SK-N-SH treated with all-trans-retinoic acid at 6 μM for 48 hours (cell line): ENCODE results near the gene TNIK.

Source experiments
- ARNTL ChIP-seq: fragments of 450-650 bp; formaldehyde crosslinking; IDR thresholded peaks from 2 replicates; pipeline ENCODE4 v1.5.0; 2020; ENCODE audit warnings: low read depth, mild to moderate bottlenecking, moderate library complexity, borderline replicate concordance
- BACH2 ChIP-seq: fragments of 250-450 bp; sonication (Bioruptor Pico); IDR thresholded peaks from 2 replicates; pipeline ENCODE4 v1.9.0; 2021; ENCODE audit warnings: mild to moderate bottlenecking, borderline replicate concordance
- ISL1 ChIP-seq: fragments of 250-450 bp; sonication (Bioruptor Pico); IDR thresholded peaks from 2 replicates; pipeline ENCODE4 v2.1.2; 2022; ENCODE audit warnings: mild to moderate bottlenecking, moderate library complexity
- PPARA ChIP-seq: fragments of 250-450 bp; sonication (Bioruptor Pico); IDR thresholded peaks from 2 replicates; pipeline ENCODE4 v1.5.0; 2020; ENCODE audit warnings: mild to moderate bottlenecking, borderline replicate concordance
- RARB ChIP-seq: fragments of 250-450 bp; sonication (Bioruptor Pico); IDR thresholded peaks from 2 replicates; pipeline ENCODE4 v1.8.0; 2021; ENCODE audit warnings: mild to moderate bottlenecking, moderate library complexity
- SNAI2 ChIP-seq: fragments of 250-450 bp; sonication (Bioruptor Pico); IDR thresholded peaks from 2 replicates; pipeline ENCODE4 v1.5.0; 2020; ENCODE audit warnings: mild to moderate bottlenecking, moderate library complexity
- TCF4 ChIP-seq: fragments of 250-450 bp; sonication (Bioruptor Pico); IDR thresholded peaks from 2 replicates; pipeline ENCODE4 v1.8.0; 2021; ENCODE audit warnings: mild to moderate bottlenecking, moderate library complexity, borderline replicate concordance
- ZC3H10 ChIP-seq: fragments of 250-450 bp; sonication (Bioruptor Pico); IDR thresholded peaks from 2 replicates; pipeline ENCODE4 v1.5.1; 2021; ENCODE audit warnings: mild to moderate bottlenecking, moderate library complexity
- ZFP30 ChIP-seq: fragments of 450-650 bp; formaldehyde crosslinking; IDR thresholded peaks from 2 replicates; pipeline ENCODE4 v1.5.0; 2022; ENCODE audit warnings: mild to moderate bottlenecking, moderate library complexity
- ZNF565 ChIP-seq: fragments of 450-650 bp; formaldehyde crosslinking; conservative IDR thresholded peaks from 2 replicates; pipeline ENCODE4 v1.5.0; 2020; ENCODE audit warnings: low read depth, mild to moderate bottlenecking, moderate library complexity
- ZNF8 ChIP-seq: fragments of 450-650 bp; formaldehyde crosslinking; IDR thresholded peaks from 2 replicates; pipeline ENCODE4 v1.5.0; 2020; ENCODE audit warnings: mild to moderate bottlenecking, moderate library complexity
- TF ChIP-seq, protein P1 (sequence below): fragments of 250-450 bp; sonication (Bioruptor Pico); IDR thresholded peaks from 2 replicates; pipeline ENCODE4 v1.8.0; 2020; ENCODE audit warnings: mild to moderate bottlenecking, moderate library complexity, borderline replicate concordance
- TF ChIP-seq, protein P2 (sequence below): fragments of 250-450 bp; sonication (Bioruptor Pico); IDR thresholded peaks from 2 replicates; pipeline ENCODE4 v1.5.0; 2020; ENCODE audit warnings: mild to moderate bottlenecking, moderate library complexity

DNA sequence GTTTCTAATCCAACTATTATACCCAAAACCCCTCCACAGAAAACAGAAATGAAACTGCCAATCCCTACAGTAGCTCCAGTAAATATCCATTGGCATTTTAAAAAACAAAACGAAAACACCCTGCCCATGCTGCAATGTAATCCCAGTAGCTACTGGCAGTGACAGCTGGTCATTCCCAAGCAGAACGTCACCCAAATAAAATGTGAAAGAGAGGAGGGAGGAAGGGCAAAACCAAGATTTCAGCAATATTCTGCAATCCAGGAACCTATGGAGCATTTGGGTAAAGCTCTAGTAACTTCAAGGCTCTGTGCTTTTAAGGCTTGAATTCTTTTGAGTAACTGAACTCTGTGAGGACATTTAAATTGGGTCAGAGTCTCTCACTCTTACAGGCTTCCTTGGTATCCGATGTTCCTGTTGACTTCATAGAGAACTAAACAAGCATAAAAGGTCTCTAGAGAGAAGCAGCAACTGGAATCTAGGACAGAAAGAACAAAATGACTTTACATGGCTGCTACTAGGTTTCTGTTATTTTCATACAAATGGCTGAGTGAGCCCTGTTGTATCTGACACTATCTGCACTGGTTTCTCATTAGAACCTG is 136.2 kb downstream of the TNIK start:
- TF ChIP-seq ZNF565 (CRISPR knock-in tag): no peak
- TF ChIP-seq ZC3H10 (CRISPR knock-in tag): no peak
- TF ChIP-seq, protein P1, sequence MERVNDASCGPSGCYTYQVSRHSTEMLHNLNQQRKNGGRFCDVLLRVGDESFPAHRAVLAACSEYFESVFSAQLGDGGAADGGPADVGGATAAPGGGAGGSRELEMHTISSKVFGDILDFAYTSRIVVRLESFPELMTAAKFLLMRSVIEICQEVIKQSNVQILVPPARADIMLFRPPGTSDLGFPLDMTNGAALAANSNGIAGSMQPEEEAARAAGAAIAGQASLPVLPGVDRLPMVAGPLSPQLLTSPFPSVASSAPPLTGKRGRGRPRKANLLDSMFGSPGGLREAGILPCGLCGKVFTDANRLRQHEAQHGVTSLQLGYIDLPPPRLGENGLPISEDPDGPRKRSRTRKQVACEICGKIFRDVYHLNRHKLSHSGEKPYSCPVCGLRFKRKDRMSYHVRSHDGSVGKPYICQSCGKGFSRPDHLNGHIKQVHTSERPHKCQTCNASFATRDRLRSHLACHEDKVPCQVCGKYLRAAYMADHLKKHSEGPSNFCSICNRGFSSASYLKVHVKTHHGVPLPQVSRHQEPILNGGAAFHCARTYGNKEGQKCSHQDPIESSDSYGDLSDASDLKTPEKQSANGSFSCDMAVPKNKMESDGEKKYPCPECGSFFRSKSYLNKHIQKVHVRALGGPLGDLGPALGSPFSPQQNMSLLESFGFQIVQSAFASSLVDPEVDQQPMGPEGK (CRISPR knock-in tag): no peak
- no peak for TF ChIP-seq ZNF8 (CRISPR knock-in tag)
- TF ChIP-seq ISL1: no peak
- TF ChIP-seq, protein P2, sequence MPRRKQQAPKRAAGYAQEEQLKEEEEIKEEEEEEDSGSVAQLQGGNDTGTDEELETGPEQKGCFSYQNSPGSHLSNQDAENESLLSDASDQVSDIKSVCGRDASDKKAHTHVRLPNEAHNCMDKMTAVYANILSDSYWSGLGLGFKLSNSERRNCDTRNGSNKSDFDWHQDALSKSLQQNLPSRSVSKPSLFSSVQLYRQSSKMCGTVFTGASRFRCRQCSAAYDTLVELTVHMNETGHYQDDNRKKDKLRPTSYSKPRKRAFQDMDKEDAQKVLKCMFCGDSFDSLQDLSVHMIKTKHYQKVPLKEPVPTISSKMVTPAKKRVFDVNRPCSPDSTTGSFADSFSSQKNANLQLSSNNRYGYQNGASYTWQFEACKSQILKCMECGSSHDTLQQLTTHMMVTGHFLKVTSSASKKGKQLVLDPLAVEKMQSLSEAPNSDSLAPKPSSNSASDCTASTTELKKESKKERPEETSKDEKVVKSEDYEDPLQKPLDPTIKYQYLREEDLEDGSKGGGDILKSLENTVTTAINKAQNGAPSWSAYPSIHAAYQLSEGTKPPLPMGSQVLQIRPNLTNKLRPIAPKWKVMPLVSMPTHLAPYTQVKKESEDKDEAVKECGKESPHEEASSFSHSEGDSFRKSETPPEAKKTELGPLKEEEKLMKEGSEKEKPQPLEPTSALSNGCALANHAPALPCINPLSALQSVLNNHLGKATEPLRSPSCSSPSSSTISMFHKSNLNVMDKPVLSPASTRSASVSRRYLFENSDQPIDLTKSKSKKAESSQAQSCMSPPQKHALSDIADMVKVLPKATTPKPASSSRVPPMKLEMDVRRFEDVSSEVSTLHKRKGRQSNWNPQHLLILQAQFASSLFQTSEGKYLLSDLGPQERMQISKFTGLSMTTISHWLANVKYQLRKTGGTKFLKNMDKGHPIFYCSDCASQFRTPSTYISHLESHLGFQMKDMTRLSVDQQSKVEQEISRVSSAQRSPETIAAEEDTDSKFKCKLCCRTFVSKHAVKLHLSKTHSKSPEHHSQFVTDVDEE: no peak
- TF ChIP-seq BACH2 (CRISPR knock-in tag): no peak
- TF ChIP-seq SNAI2 (CRISPR knock-in tag): no peak
- no peak for TF ChIP-seq PPARA (CRISPR knock-in tag)
- TF ChIP-seq ZFP30: no peak
- no peak for TF ChIP-seq RARB (CRISPR knock-in tag)
- TF ChIP-seq TCF4 (CRISPR knock-in tag): no peak
- TF ChIP-seq ARNTL (CRISPR knock-in tag): no peak
